Stimulated activated CD4-positive, alpha-beta T cell treated with anti-CD3 and anti-CD28 coated beads, Interleukin-2, amount 100 ng/mL, for 4 hours (primary cell): Measurements from ENCODE around the gene CUBN.

Experiments
- DNase-seq: peaks from one replicate; pipeline ENCODE4 v3.0.0-alpha.2; 2020; ENCODE audit warnings: low read depth

Gene CUBN

GRCh38 chr10:16787361-16787791 is 342.2 kb downstream of the CUBN start:
- DNase-seq: peak; percentile 57

- no peak for DNase-seq
These were observed 349.2 kb downstream of the CUBN start for GRCh38 chr10:16780338-16780880.

- peak; percentile 63 for DNase-seq
These were observed 350.2 kb downstream of the CUBN start for GRCh38 chr10:16779384-16779915.

GRCh38 chr10:16777473-16778370 is 351.9 kb downstream of the CUBN start:
- DNase-seq: no peak

GRCh38 chr10:16776896-16777295 is 352.7 kb downstream of the CUBN start:
- DNase-seq: no peak
